Ishikawa (cell line): ENCODE data around the gene SMC6.

Experiments used
- CEBPB ChIP-seq: IDR thresholded peaks from 2 replicates; pipeline ENCODE4 v1.6.1; 2012
- CREB1 ChIP-seq: IDR thresholded peaks from 2 replicates; pipeline ENCODE4 v1.6.1; 2012; ENCODE audit warnings: low read depth
- EGR1 ChIP-seq: IDR thresholded peaks from 2 replicates; pipeline ENCODE4 v1.6.1; 2012
- EP300 ChIP-seq: IDR thresholded peaks from 2 replicates; pipeline ENCODE4 v1.6.1; 2012; ENCODE audit warnings: borderline replicate concordance
- FOXM1 ChIP-seq: IDR thresholded peaks from 2 replicates; pipeline ENCODE4 v1.6.1; 2012; ENCODE audit warnings: low read depth, borderline replicate concordance
- MAX ChIP-seq: IDR thresholded peaks from 2 replicates; pipeline ENCODE4 v1.6.1; 2012
- NFIC ChIP-seq: IDR thresholded peaks from 2 replicates; pipeline ENCODE4 v1.6.1; 2012
- RAD21 ChIP-seq: IDR thresholded peaks from 2 replicates; pipeline ENCODE4 v1.6.1; 2012; ENCODE audit warnings: low read depth
- TAF1 ChIP-seq: IDR thresholded peaks from 2 replicates; pipeline ENCODE4 v1.6.1; 2012; ENCODE audit warnings: low read depth, mild to moderate bottlenecking
- TCF12 ChIP-seq: IDR thresholded peaks from 2 replicates; pipeline ENCODE4 v1.6.1; 2012; ENCODE audit warnings: low read depth
- TEAD4 ChIP-seq: IDR thresholded peaks from 2 replicates; pipeline ENCODE4 v1.6.1; 2012
- YY1 ChIP-seq: IDR thresholded peaks from 2 replicates; pipeline ENCODE4 v1.6.1; 2012; ENCODE audit warnings: low read depth
- ZBTB7A ChIP-seq: IDR thresholded peaks from 2 replicates; pipeline ENCODE4 v1.6.1; 2012; ENCODE audit warnings: low read depth
- TF ChIP-seq, protein P1 (sequence below): IDR thresholded peaks from 2 replicates; pipeline ENCODE4 v1.6.1; 2012
- TF ChIP-seq, protein P2 (sequence below): IDR thresholded peaks from 2 replicates; pipeline ENCODE4 v1.6.1; 2012; ENCODE audit warnings: low read depth, mild to moderate bottlenecking

The SMC6 gene

GRCh38 chr2:17628349-17629261, 125.0 kb downstream of the SMC6 start:
- TF ChIP-seq RAD21 (no peak), NFIC (no peak), TCF12 (no peak), CREB1 (no peak), FOXM1 (no peak), EP300 (no peak), ZBTB7A (no peak), CEBPB (no peak), EGR1 (no peak), YY1 (no peak), TEAD4 (no peak), MAX (no peak), TAF1 (no peak)
- TF ChIP-seq, protein P1, sequence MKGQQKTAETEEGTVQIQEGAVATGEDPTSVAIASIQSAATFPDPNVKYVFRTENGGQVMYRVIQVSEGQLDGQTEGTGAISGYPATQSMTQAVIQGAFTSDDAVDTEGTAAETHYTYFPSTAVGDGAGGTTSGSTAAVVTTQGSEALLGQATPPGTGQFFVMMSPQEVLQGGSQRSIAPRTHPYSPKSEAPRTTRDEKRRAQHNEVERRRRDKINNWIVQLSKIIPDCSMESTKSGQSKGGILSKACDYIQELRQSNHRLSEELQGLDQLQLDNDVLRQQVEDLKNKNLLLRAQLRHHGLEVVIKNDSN, result no peak
- TF ChIP-seq, protein P2, sequence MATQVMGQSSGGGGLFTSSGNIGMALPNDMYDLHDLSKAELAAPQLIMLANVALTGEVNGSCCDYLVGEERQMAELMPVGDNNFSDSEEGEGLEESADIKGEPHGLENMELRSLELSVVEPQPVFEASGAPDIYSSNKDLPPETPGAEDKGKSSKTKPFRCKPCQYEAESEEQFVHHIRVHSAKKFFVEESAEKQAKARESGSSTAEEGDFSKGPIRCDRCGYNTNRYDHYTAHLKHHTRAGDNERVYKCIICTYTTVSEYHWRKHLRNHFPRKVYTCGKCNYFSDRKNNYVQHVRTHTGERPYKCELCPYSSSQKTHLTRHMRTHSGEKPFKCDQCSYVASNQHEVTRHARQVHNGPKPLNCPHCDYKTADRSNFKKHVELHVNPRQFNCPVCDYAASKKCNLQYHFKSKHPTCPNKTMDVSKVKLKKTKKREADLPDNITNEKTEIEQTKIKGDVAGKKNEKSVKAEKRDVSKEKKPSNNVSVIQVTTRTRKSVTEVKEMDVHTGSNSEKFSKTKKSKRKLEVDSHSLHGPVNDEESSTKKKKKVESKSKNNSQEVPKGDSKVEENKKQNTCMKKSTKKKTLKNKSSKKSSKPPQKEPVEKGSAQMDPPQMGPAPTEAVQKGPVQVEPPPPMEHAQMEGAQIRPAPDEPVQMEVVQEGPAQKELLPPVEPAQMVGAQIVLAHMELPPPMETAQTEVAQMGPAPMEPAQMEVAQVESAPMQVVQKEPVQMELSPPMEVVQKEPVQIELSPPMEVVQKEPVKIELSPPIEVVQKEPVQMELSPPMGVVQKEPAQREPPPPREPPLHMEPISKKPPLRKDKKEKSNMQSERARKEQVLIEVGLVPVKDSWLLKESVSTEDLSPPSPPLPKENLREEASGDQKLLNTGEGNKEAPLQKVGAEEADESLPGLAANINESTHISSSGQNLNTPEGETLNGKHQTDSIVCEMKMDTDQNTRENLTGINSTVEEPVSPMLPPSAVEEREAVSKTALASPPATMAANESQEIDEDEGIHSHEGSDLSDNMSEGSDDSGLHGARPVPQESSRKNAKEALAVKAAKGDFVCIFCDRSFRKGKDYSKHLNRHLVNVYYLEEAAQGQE, result no peak

DNA sequence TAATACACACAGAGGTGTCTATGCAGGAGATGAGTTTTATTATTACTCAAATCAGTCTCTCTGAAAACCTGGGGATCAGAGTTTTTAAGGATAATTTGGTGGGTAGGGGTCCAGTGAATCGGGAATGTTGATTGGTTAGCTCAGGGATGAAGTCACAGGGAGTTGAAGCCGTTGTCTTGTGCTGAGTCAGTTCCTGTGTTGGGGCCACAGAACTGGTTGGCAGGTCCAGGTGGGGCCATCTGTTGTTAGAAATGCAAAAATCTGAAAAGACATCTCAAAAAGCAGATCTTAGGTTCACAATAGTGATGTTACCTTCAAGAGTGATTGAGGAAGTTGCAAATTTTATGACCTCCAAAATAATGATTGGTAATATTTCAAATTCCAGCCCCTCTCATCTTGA, 126.2 kb downstream of the SMC6 start:
- TF ChIP-seq ZBTB7A (no peak), TEAD4 (no peak), RAD21 (no peak), TCF12 (no peak), NFIC (no peak), CEBPB (no peak), FOXM1 (no peak), CREB1 (no peak), EGR1 (no peak), EP300 (no peak), TAF1 (no peak), YY1 (no peak), MAX (no peak)
- TF ChIP-seq, protein P1, result no peak
- TF ChIP-seq, protein P2, result no peak

DNA sequence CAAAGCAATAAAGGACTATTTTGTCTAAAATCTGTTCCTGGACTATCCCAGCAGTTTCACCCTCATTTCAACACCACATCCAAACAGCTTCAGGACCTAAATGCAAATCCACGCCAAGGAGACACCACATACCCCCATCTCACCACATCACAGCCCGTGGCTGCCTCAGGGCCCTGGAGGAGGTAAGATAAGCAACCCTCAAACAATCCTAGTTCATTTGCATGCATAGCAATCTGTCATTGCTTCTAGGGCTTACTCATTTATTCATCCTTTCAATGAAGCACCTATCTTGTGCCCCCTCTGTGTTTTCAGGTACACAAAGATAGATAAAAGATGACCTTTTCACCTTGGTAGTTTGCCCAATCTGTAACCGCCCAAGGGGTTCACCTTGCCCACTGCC, 126.6 kb downstream of the SMC6 start:
- TF ChIP-seq EP300 (no peak), EGR1 (no peak), ZBTB7A (no peak), TAF1 (no peak), TEAD4 (no peak), MAX (no peak), CREB1 (no peak)
- TF ChIP-seq, protein P1, result no peak
- TF ChIP-seq, protein P2, result no peak
